Right cardiac atrium (tissue), 5 donors: ENCODE measurements around the gene BMP8B. TPM values are rescaled to one million over a fixed set of nuclear protein-coding genes. Genes with fewer than 3 reads are reported as not detected.
"Not testable (repeated sequence)": the region's sequence is repeated elsewhere in the genome, so short reads cannot be mapped to it uniquely, and the experiment has no call there.

Source experiments
- ATAC-seq, 2 donors: fragments of 200-7000 bp; cut with Tn5 transposase; one replicate each; pipeline versions ENCODE4 v1.8.0 to v1.9.1; 2020; ENCODE audit warnings: moderate library complexity in 2 of 2, mild to moderate bottlenecking in 1 of 2
- DNase-seq, 3 donors: peaks; one replicate each; pipeline ENCODE4 v3.0.0-alpha.2; 2020
- H3K27ac ChIP-seq: one replicate; pipeline ENCODE4 v1.5.1; 2013; ENCODE audit warnings: mild to moderate bottlenecking, low read length, control low read depth, moderate library complexity
- H3K27me3 ChIP-seq: one replicate; pipeline ENCODE4 v1.6.1; 2013; ENCODE audit not compliant: control insufficient read depth, insufficient read depth
- H3K4me1 ChIP-seq: one replicate; pipeline ENCODE4 v1.6.1; 2013; ENCODE audit warnings: low read length; ENCODE audit not compliant: control insufficient read depth, insufficient read depth
- H3K4me3 ChIP-seq: one replicate; pipeline ENCODE4 v1.5.1; 2013; ENCODE audit warnings: low read length, control low read depth
- H3K9me3 ChIP-seq: one replicate; pipeline ENCODE4 v1.6.1; 2013; ENCODE audit warnings: low read length; ENCODE audit not compliant: control insufficient read depth
- whole genome bisulfite sequencing: extraction: QIAGEN DNeasy Blood & Tissue Kit; methylation state at CpG from one replicate; pipeline ENCODE4 v1.1.7; 2013; 5-methylcytosine and 5-hydroxymethylcytosine counted together
- intact Hi-C, 4 donors: fragments of 100-400 bp; cut with DNase I; formaldehyde crosslinking; loops; one replicate each; pipeline versions ENCODE4 v1.11.0 to v1.14.0; 2022 to 2023
- polyA plus RNA-seq: library from polyadenylated mRNA; stranded (reverse); fragments of 200-250 nt; gene quantifications from one replicate; pipeline ENCODE4 v1.2.3, GENCODE V29; 2013
- total RNA-seq, 4 donors: library from RNA; stranded (reverse); fragmentation: NEBNext Ultra II Directional; extraction: Animal tissue kit (Norgen Biotek cat#: 25700); gene quantifications; one replicate each; pipeline ENCODE4 v1.2.1, GENCODE V29; 2021
- donor health status: healthy with polysubstance abuse.
- donor health status: DM: no; HTN: yes; CAD: no.
- donor health status: DM: no; HTN: no; CAD: no.
- donor health status: DM: no; HTN: yes; CAD: no; lungs with severe emphysema.
- donor health status: DM: yes; HTN: yes; CAD: no.

The BMP8B gene
- total and polyA plus RNA-seq, 5 donors, result 0.25 to 0.78 (median 0.62) TPM

DNA sequence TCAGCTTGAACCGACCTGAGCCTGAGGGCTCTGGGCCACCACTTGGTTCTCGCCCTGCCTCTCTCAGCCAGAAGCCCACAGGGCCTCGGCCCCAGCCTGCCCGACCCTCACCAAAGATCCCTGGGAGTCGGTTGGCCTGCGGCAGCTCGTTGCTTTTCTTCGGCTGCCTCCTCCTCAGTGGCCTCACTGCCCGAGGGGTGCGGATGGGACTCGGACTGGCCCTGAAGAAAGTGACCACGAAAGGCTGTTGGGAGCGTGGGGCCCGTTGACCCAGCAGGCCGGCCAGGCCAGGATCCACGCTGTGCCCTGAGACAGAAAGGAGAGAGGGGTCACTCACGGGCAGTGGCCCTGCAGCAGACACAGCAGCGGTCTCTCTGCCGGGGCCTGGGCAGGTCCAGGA lies 24.2 kb downstream of the BMP8B start:
- H3K27me3 ChIP-seq, DNase-seq, H3K27ac ChIP-seq, intact Hi-C loops, H3K9me3 ChIP-seq, H3K4me1 ChIP-seq, H3K4me3 ChIP-seq: not testable (repeated sequence)
- peak; percentile 6 to 38 for ATAC-seq
- 88% methylated on average over 13 of the region's 19 CpGs for WGBS

DNA sequence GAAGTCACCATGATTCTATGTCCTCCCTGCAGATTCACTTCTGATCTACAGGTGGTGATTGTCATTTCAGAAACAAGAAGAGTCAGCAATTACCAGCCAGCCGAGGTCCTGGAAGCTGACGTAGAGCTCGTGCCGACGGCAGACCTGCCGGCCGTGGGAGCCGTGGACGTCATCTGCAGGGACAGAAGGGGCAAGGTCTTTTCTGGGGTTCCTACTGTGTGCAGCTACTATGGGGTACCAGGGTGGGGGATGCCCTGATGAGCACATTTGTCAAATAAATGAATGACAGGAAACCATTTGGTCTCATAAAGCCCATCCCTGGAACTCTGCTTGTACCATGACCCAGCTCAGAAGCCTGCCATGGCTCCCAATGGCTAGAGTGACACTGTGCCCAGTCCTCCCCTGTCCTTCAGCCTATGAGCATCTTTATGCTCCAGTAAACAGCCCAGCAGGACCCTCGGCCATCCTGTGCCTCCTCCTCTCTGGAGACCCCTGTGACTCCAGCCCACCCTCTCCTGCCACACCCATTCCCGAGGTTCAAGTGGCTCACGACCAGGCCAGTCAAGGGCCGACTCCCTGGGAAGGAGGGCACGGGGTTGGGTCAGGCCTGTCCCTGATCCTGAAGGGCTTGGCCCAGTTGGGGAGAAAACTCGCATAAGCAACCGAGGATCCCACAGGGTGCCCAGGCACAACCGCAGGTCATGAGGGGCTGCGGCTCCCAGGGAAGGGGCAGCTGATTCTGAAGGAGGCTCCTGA lies 24.9 kb downstream of the BMP8B start:
- H3K4me1 ChIP-seq, H3K27me3 ChIP-seq, DNase-seq, H3K9me3 ChIP-seq, H3K27ac ChIP-seq, intact Hi-C loops, H3K4me3 ChIP-seq: not testable (repeated sequence)
- WGBS, result 79% methylated on average over 15 of the region's 18 CpGs
- ATAC-seq, result peak in 1 of 2 donors; percentile 16

DNA sequence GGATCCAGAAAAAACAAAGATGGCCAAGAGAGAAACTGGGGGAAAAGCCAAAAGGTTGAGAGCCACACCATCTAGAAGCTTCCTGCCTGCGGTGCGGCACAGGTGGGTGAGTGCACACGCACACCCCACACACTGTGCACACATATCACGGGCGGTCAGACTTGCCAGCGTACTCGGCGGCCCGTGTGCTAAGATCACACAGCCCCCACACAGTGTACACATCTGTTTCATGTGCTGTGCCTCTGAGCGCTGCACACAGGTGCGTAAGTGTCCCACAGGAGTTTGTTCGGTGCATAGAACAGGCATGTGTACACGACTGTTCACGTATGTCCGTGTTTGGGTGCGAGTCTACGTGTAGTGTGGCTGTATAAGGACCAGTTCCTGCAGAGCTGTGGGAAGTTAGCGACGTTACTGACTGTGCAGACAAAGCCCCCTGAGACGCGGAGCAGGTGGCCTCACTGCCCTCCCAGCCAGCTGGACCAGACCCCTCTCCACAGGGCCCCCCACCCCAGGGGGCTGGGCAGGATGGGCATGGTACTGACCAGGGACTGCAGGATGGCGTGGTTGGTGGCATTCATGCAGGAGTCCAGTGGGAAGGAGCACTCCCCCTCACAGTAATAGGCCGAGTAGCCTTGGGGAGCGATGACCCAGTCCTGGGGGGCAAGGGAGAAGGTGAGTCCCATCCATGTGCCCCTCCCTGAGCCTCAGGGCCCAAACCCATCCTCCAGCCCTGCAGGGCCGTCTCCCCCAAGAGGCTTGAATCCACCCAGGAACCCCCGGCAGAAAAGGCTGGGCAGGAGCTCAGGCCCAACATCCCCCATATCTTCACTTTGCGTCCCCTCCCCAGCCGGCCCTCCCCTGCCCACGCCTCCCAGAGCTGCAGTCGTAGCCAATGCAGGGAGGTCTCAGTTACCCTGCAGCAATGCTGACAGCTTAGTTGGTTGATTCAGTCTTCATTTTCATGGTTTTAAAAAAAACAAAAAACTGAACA lies 25.8 kb downstream of the BMP8B start:
- intact Hi-C loops, result no loop called here

DNA sequence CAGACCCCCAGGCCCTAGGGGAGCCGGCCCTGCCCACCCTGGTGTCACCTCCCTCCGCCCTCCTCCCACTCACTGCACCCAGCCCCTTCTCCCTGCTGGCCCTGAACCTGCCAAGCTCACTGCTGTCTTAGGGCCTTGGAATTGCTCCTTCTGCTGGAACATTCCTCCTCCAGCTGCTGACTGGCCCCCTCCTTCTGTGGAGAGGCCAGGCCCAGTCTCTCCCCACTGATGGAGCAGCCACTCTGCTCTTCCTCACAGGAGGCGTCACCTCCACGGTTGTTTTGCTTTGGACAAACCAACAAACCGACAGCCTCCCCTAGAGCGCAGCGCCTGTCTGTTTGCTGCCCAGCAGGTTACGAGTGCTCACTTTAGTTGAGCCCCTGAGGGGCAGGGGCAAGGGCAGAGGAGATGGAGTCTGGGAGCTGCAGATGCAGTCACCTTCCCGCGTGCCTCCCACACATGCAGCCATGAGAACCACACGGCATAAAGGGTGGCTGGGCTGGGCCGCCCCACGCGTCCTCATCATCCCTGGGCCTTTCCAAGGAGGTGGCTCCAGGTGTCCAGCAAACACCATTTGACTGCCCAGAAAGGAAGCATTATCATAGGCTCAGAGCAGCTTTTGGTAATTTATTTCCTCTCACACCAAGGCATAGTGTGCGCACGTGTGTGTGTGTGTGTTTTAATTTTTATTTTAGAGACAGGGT lies 27.0 kb downstream of the BMP8B start:
- Histone ChIP-seq H3K27me3 (no peaks in the 10 kb centered on the region), H3K27ac (no peak overlapping the region), H3K4me3 (no peak overlapping the region), H3K4me1 (no peaks in the 10 kb centered on the region), H3K9me3 (no peaks in the 10 kb centered on the region)
- ATAC-seq (no peak), DNase-seq (no peak)
- intact Hi-C loops, result no loop called here
- 71% methylated on average over 16 of the region's 16 CpGs for WGBS

More for the DNA sequence above, 25.8 kb downstream of the BMP8B start:
- WGBS, result 86% methylated on average over 30 of the region's 30 CpGs
- no peak overlapping the region for H3K27ac ChIP-seq
- H3K9me3 ChIP-seq, result no peaks in the 10 kb centered on the region
- no peak overlapping the region for H3K4me3 ChIP-seq
- no peaks in the 10 kb centered on the region for H3K27me3 ChIP-seq
- H3K4me1 ChIP-seq, result no peaks in the 10 kb centered on the region
- ATAC-seq (no peak), DNase-seq (no peak)

DNA sequence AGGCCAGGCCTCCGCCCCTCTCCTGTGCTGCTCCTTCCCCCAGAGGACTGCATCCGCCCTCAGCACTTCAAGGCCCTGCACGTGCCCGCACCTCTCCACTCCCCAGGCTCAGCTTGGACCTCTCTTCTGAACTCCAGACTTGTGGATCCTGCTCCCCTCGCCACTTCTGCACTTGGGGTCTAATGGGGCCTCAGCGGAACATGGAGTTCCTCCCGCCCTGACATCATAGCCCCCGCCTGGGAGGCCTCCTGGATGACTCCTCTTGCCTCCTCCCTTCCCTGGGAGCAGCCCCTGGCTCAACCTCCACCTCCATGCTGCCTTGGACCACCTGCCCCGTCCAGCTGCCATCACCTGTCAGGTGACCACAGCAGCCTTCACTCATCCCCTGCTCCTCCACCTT lies 27.6 kb downstream of the BMP8B start:
- ATAC-seq (no peak), DNase-seq (no peak)
- H3K4me1 ChIP-seq, result no peaks in the 10 kb centered on the region
- no peak overlapping the region for H3K27ac ChIP-seq
- no peaks in the 10 kb centered on the region for H3K9me3 ChIP-seq
- WGBS, result 85% methylated on average over 9 of the region's 9 CpGs
- no peaks in the 10 kb centered on the region for H3K27me3 ChIP-seq
- intact Hi-C loops, result no loop called here
- H3K4me3 ChIP-seq, result no peak overlapping the region

DNA sequence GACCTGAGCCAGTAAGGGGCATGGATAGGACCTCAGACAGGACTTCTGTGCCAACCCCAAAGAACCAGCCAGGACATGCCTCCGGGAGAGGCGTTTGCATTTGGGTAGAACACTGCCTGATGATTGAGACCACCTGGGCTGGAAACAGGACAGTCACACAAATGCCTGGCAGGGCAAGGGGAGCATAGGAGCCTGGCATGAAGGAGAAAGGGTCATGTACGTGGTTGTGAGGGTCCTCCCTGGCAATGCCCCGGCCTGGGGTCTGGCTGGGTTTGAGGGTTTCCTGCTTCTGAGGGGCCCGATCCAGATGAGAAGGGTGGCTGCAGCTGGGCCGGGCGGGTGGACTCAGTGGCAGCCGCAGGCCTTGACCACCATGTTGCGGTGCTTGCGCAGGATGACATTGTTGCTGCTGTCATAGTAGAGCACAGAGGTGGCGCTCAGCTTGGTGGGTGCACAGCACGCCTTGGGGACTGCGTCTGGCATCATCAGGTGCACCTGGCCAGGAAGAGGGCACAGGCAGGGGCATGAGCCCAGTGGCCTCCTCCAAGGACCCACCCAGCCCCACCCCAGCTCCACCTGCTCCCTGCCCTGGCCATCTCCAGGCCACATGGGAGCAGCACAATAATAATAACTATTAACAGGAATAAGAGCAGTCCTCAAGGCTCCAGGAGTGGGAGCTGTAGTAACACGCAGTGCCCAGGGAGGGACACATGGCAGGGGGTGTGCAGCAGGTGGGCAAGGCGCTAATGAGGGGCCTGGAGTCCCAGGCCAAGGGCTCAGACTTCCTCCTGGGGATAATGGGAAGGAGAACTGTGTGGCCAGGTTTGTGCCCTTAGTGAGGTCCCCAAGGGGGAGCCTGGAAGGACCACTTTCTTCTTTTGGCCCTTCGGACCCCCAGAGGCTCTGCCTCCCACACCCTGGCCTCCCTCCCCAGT lies 28.3 kb downstream of the BMP8B start:
- intact Hi-C loops, result no loop called here
- 93% methylated on average over 16 of the region's 16 CpGs for WGBS
- no peaks in the 10 kb centered on the region for H3K4me1 ChIP-seq
- no peaks in the 10 kb centered on the region for H3K9me3 ChIP-seq
- ATAC-seq (no peak), DNase-seq (no peak)
- H3K4me3 ChIP-seq, result no peak overlapping the region
- no peak overlapping the region for H3K27ac ChIP-seq
- no peaks in the 10 kb centered on the region for H3K27me3 ChIP-seq

DNA sequence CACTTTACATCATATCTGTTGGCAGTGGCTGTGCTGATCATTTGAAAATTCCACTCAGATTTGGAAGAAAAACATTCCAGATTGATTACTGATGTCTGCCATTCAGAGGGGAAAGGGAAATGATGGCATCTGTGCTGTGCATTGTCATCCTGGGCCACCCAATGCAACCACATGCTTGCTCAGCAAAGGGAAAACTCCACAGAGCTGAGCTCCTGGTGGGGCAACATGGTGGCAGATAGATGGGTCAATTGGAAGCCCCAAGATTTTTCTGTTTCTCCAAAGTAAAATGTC lies 29.3 kb downstream of the BMP8B start:
- no peaks in the 10 kb centered on the region for H3K4me1 ChIP-seq
- H3K27ac ChIP-seq, result no peak overlapping the region
- H3K9me3 ChIP-seq, result no peaks in the 10 kb centered on the region
- no peaks in the 10 kb centered on the region for H3K27me3 ChIP-seq
- ATAC-seq, result no peak
- H3K4me3 ChIP-seq, result no peak overlapping the region
- DNase-seq, result no peak
- intact Hi-C loops, result no loop called here

DNA sequence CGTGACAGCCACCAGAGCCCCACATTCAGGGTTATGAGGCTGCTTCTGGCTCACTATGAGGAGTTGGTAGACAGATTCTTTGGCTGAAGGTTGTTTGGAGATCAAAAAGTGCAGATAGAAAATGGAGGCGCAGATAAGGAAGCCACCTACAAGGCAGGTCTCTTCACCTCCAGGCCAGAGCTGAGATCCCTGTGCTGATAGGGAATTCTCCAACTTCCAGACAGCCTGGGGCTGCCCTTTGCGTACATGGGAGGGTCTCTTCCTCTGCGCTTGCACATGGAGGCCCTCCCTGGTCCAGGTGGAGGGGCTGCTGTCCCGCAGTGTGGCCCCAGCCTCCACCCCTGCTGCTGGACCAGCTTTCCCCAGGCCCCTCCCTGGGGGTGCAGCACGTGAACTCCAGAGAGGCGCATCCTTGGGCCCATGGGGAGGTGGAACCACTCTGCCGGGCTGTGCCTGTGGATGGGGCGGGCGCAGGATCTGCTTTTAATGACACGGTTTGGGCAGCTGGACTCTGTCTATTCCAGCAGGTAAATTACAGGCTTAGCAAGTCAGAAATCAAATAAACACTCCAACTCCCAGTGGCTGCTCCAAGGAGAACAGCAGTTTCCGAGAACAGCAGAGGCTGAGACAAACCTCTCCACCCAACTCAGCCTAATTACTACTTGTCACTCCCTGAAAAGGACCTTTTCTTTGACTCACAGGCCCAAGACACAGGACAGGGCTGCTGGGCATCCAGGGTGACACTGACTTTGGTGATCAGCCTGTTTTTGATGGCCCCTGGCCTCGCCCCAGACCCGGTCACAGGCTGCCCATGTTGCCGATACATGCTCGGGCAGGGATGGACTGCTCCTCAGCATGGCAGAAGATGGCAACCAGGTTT lies 29.9 kb downstream of the BMP8B start:
- ATAC-seq, result no peak
- no peak for DNase-seq
- WGBS, result 95% methylated on average over 16 of the region's 16 CpGs
- Histone ChIP-seq H3K9me3 (no peaks in the 10 kb centered on the region), H3K27me3 (no peaks in the 10 kb centered on the region), H3K27ac (no peak overlapping the region), H3K4me1 (no peaks in the 10 kb centered on the region), H3K4me3 (no peak overlapping the region)
- intact Hi-C loops, result no loop called here

DNA sequence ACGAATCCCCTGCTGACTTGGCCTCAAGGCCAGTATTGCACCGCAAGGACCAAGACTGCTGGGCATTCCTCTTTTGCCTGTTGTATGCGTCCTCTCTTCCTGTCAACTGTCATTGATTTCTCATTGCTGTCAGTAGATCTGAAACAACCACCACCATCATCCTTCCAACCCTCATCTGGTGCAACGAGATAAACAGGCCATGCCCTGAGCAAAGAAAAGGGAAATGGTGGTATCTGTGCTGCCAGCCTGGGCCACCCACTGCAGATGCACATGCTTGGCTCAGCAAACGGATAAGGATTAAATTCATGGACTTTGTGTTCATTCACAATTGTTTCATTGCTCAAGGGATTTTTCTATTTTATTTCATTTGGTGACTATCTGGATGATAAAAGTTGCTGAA lies 31.2 kb downstream of the BMP8B start:
- intact Hi-C loops, result no loop called here
- ATAC-seq (no peak), DNase-seq (no peak)
- H3K9me3 ChIP-seq, result no peaks in the 10 kb centered on the region
- H3K4me1 ChIP-seq, result no peaks in the 10 kb centered on the region
- no peaks in the 10 kb centered on the region for H3K27me3 ChIP-seq
- no peak overlapping the region for H3K27ac ChIP-seq
- WGBS, result 83% methylated on average over 5 of the region's 5 CpGs
- no peak overlapping the region for H3K4me3 ChIP-seq
